Activated B cell treated with CpG ODN at 0.5 μM for 24 hours (primary cell): ENCODE data around the gene PLCB4. TPM values are rescaled to one million over a fixed set of nuclear protein-coding genes. Genes with fewer than 3 reads are reported as not detected.
A peak's percentile ranks its signal among the peaks of the same experiment; 100 is the strongest.

Experiments
- ATAC-seq: fragments of 200-7000 bp; cut with Tn5 transposase; one replicate; pipeline ENCODE4 v1.10.0; 2021; ENCODE audit warnings: low read depth, mild to moderate bottlenecking, moderate library complexity
- CTCF ChIA-PET: fragments of 350-600 bp; sonication (Branson Sonifier 250); formaldehyde crosslinking; loops from one replicate; lab custom pipeline; 2021; ENCODE audit warnings: antibody characterized with exemption; lab: Charles Lee
- POLR2A ChIA-PET: fragments of 350-600 bp; sonication (Branson Sonifier 250); formaldehyde crosslinking; loops from one replicate; lab custom pipeline; 2021; ENCODE audit warnings: antibody characterized with exemption; lab: Charles Lee
- DNase-seq: peaks from one replicate; pipeline ENCODE4 v3.0.0; 2022
- H3K27ac Mint-ChIP-seq: one replicate; pipeline ENCODE4 v1.8.0; 2020; ENCODE audit warnings: mixed read lengths
- H3K27me3 Mint-ChIP-seq: one replicate; pipeline ENCODE4 v1.8.0; 2021; ENCODE audit warnings: mixed read lengths
- H3K36me3 Mint-ChIP-seq: one replicate; pipeline ENCODE4 v1.8.0; 2021; ENCODE audit warnings: low read depth, mixed read lengths
- H3K4me1 Mint-ChIP-seq: one replicate; pipeline ENCODE4 v1.8.0; 2021; ENCODE audit warnings: mixed read lengths
- H3K4me3 Mint-ChIP-seq: one replicate; pipeline ENCODE4 v1.8.0; 2020; ENCODE audit warnings: mild to moderate bottlenecking, mixed read lengths
- H3K9me3 Mint-ChIP-seq: one replicate; pipeline ENCODE4 v1.8.0; 2020; ENCODE audit warnings: mixed read lengths
- intact Hi-C: fragments of 100-400 bp; cut with micrococcal nuclease; formaldehyde crosslinking; loops from one replicate; pipeline ENCODE4 v1.15.1; 2024
- total RNA-seq: library from RNA; stranded (reverse); gene quantifications from 2 replicates; pipeline ENCODE4 v1.2.3, GENCODE V29; 2022
- TF ChIP-seq, protein P1 (sequence below): fragments of 200-600 bp; IDR thresholded peaks from one replicate; pipeline ENCODE4 v1.8.0; 2022; ENCODE audit warnings: antibody characterized with exemption, mild to moderate bottlenecking

PLCB4 gene
- total RNA-seq, 1 donor from 2014 or later = not detected

DNA sequence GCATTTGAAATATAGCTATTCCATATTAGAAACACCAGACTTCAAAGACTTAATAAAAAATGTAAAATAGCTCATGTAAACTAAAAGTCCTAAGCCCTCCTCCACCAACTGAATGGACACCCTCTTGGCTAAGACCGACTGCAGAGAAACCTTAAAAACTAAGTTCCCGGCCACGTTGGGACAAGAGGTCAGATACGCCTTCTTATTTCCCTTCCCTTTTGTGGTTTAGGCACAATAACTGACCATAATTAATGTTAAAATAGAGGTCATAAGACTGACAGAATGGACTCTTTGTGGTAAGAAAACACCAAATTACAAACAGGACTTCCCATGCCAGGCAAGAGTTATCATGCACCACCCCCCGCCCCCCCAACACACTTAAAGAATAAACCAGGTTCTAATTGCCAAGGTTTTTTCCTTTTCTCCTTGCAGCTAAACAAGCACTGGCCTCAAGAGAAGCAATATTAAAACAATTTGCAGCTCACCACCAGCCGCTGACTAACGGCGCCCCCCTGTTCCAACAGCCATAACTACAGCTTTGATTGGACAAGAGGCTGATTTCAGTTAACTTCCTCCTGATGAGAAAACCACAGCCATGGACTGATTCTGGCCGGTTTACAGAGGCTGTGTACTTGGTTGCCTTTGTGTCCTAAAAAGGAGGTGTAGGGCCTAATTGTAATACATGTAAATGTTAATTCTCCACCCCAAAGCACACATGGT lies 434.8 kb downstream of the PLCB4 start:
- no peaks in the 10 kb centered on the region for H3K9me3 Mint-ChIP-seq
- TF ChIP-seq, protein P1, sequence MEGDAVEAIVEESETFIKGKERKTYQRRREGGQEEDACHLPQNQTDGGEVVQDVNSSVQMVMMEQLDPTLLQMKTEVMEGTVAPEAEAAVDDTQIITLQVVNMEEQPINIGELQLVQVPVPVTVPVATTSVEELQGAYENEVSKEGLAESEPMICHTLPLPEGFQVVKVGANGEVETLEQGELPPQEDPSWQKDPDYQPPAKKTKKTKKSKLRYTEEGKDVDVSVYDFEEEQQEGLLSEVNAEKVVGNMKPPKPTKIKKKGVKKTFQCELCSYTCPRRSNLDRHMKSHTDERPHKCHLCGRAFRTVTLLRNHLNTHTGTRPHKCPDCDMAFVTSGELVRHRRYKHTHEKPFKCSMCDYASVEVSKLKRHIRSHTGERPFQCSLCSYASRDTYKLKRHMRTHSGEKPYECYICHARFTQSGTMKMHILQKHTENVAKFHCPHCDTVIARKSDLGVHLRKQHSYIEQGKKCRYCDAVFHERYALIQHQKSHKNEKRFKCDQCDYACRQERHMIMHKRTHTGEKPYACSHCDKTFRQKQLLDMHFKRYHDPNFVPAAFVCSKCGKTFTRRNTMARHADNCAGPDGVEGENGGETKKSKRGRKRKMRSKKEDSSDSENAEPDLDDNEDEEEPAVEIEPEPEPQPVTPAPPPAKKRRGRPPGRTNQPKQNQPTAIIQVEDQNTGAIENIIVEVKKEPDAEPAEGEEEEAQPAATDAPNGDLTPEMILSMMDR = no peak
- peaks cover 11% of the 10 kb centered on the region for H3K4me1 Mint-ChIP-seq
- H3K36me3 Mint-ChIP-seq = no peaks in the 10 kb centered on the region
- ATAC-seq = no peak
- H3K4me3 Mint-ChIP-seq = no peak overlapping the region
- H3K27ac Mint-ChIP-seq = no peak overlapping the region
- H3K27me3 Mint-ChIP-seq = peaks cover 34% of the 10 kb centered on the region
- intact Hi-C loops = no loop called here
- no peak for DNase-seq
- ChIA-PET POLR2A (no interaction called here), CTCF (no interaction called here)

DNA sequence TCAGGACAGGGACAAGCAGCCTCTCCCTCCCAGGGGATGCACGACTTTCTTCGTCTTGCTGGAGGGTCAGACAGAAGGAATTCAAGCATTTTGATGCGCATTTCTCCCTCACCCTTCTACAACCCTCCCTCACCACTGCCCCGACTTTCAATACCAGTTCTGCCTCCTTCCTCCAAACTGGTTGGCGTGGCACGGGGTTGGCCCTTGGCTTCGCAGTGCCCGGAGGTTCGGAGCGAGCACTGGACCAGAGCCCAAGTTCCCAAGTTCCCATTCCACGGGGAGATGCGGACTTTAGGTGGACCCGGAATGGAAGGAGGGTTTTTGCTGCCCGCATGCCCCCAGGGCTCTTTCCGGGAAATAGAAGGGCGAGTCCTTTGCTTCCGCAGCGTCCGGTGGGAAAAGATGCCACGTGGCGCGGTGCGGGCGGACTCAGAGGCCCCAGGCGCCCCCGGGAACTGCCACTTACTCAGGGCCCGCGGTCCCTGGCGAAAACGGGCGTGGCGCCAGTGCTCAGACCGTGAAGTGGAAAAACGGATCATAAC lies 437.5 kb downstream of the PLCB4 start:
- no peaks in the 10 kb centered on the region for H3K9me3 Mint-ChIP-seq
- peaks cover 23% of the 10 kb centered on the region for H3K4me1 Mint-ChIP-seq
- H3K36me3 Mint-ChIP-seq = no peaks in the 10 kb centered on the region
- no peak overlapping the region for H3K27ac Mint-ChIP-seq
- intact Hi-C loops = no loop called here
- ATAC-seq (no peak), DNase-seq (no peak)
- ChIA-PET POLR2A (no interaction called here), CTCF (no interaction called here)
- peaks cover 44% of the 10 kb centered on the region for H3K27me3 Mint-ChIP-seq
- TF ChIP-seq, protein P1 = no peak
- no peak overlapping the region for H3K4me3 Mint-ChIP-seq

DNA sequence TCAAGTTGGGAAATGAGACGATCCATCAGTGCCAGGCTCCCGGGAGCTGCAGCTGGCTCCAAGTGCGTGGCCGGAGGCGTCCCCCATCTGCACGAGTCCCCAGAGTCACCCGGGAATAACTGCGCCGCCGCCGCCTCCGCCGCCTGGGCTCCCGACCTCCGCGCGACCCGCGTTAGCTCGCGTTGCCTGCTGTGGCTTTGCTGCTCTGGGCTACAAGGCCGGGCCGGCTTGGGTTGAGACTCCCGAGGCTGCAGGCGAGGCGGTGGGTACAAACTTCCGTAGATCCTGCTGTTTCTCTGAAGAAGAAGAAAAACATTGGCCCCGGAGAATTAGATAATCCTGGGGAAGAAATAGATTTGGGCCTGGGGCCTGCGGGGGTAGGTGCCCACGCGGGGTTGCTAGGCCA lies 438.1 kb downstream of the PLCB4 start:
- Mint-ChIP-seq H3K27me3 (peaks cover 47% of the 10 kb centered on the region), H3K4me3 (no peak overlapping the region), H3K27ac (no peak overlapping the region), H3K4me1 (peaks cover 27% of the 10 kb centered on the region), H3K9me3 (no peaks in the 10 kb centered on the region), H3K36me3 (no peaks in the 10 kb centered on the region)
- ATAC-seq (no peak), DNase-seq (no peak)
- POLR2A ChIA-PET = no interaction called here
- TF ChIP-seq, protein P1 = no peak
- CTCF ChIA-PET = no interaction called here
- intact Hi-C loops = no loop called here

DNA sequence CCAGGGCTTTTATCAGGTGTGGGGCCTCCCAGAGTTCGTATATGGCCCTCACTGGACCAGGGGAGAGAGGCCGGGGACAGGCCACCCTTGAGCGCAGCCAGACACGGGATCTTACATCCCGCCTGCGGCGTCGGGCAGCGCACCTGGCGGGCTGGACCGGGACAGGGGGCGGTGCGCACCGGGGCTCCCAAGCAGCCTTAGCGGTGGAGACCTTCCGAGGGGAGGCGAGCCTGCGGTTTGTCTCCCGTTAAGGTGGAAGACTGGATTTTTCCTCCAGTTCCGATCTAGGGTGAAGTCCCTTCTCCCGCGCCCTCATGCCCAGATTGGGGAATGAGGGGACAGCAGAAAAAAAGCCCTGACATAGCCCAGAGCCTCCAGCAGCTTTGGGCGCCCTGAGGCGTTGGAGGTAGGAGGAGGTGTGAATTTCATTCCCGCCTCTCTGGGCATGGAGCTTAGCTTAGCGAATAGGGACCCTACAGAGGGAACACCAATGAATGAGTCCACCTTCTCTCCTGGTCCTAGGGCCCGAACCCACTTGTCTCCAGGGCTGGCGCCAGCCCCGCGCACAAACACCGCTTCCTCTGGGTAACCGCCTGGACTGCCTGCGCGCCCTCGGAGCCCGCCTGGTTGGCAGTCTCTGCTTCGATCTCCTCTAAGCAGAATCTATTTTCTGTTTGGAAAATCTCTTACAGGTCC lies 438.8 kb downstream of the PLCB4 start:
- Mint-ChIP-seq H3K27ac (no peak overlapping the region), H3K9me3 (no peaks in the 10 kb centered on the region), H3K36me3 (no peaks in the 10 kb centered on the region), H3K4me3 (peak overlapping the region; percentile 20), H3K27me3 (peaks cover 50% of the 10 kb centered on the region), H3K4me1 (peaks cover 27% of the 10 kb centered on the region)
- ChIA-PET POLR2A (no interaction called here), CTCF (no interaction called here)
- intact Hi-C loops = no loop called here
- DNase-seq (no peak), ATAC-seq (no peak)
- TF ChIP-seq, protein P1 = no peak

DNA sequence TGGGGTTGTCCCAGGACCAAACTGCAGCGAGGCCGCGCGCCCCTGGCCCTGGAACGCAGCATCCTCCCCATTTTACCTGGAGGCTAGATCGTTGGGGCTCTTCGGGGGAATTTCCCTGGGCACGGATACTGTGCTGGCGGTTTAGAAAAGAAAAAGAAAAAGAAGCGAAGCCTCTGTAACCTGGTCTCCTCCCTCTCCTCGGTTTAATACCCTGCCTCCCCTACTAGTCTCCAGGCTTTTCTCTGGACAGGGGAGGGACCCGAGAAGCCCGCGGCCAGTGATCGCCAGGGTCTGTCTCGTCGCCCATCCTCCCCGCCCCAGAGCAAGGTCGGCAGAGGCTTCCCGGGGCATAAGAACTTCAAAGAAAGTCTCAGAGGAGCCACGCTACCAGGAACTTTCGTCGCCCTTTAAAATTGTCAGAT lies 439.4 kb downstream of the PLCB4 start:
- Mint-ChIP-seq H3K9me3 (no peaks in the 10 kb centered on the region), H3K27me3 (peaks cover 48% of the 10 kb centered on the region), H3K4me3 (peak overlapping the region; percentile 20), H3K4me1 (peaks cover 27% of the 10 kb centered on the region), H3K27ac (no peak overlapping the region), H3K36me3 (no peaks in the 10 kb centered on the region)
- POLR2A ChIA-PET = no interaction called here
- ATAC-seq = no peak
- CTCF ChIA-PET = no interaction called here
- TF ChIP-seq, protein P1 = no peak
- DNase-seq = no peak
- intact Hi-C loops = no loop called here
